NK-92 (cell line): ENCODE results near the gene LIPT2.

Experiments used
- DNase-seq: peaks from one replicate; lab custom pipeline; 2025; ENCODE audit not compliant: unreplicated experiment; lab: John Stamatoyannopoulos, UW

Gene LIPT2

DNA sequence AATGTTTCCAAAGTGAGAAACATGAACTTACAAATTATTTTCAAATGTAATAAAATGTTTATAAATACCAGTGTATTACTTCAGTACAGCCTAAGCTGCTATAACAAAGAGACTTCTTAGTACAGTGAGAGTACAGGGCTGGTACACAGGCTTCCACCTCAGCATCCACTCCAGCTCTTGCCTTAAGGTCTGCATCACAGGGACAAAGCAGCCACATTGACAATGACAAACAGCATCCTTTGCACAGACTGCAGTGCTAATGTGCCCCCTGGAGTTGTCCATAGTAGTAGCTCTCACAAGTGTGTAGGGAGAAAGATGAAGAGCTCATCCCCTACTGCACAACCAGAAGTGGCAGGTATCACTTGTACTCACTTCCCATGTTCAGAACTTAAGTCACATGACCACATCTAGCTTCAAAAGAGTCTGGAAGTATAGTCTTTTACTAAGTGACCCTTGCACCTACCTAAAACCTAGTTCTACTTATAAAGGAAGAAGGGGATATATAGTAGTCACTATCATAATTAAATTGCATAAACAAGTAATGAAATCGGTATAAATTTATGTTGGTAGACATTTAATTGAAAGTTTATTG, 10.7 kb upstream of the LIPT2 start:
- no peak for DNase-seq

- DNase-seq, result no peak
Observed at GRCh38 chr11:74494916-74495315, 1.4 kb upstream of the LIPT2 start.

GRCh38 chr11:74493791-74494630, 487 bp upstream of the LIPT2 start:
- DNase-seq, result no peak

DNA sequence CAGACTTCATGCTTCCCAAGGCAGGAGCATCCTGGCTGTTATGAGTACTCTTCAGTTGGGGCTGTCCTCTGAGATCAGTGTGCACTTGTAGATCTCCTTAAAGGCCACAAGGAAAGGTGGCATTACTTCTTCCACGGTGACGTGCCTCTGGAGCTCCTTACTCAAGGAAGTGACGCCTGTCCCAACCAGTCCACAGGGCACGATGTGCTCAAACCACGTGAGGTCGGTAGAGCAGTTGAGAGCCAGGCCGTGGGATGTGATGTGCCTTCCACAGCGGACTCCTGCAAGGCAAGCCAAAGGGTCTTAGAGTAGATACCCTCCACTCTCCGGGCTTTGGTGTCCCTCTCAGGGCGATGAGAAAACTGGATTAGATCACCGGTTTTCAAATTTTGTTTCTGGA, 1.4 kb downstream of the LIPT2 start:
- DNase-seq, result no peak

DNA sequence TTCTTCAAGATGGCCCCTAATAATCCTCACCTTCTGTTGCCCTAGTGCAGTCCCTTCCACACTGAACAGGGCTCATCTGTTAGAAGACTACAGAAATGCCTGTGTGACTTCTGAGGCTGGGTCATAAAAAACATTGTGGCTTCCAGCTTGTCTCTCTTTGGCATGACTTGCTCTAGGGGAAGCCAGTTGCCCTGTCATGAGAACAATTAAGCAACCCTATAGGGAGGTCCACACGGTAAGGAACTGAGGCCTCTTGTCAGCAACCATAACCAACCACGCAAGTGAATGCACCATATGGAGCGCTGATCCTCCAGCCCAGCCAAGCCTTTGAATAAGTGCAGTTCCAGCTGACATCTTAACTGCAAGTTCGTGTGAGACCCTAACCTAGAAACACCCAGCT, 2.6 kb downstream of the LIPT2 start:
- DNase-seq, result no peak

- no peak for DNase-seq
Observed at GRCh38 chr11:74487875-74488274, 5.6 kb downstream of the LIPT2 start.

GRCh38 chr11:74485868-74486267, 7.7 kb downstream of the LIPT2 start:
- DNase-seq, result no peak

DNA sequence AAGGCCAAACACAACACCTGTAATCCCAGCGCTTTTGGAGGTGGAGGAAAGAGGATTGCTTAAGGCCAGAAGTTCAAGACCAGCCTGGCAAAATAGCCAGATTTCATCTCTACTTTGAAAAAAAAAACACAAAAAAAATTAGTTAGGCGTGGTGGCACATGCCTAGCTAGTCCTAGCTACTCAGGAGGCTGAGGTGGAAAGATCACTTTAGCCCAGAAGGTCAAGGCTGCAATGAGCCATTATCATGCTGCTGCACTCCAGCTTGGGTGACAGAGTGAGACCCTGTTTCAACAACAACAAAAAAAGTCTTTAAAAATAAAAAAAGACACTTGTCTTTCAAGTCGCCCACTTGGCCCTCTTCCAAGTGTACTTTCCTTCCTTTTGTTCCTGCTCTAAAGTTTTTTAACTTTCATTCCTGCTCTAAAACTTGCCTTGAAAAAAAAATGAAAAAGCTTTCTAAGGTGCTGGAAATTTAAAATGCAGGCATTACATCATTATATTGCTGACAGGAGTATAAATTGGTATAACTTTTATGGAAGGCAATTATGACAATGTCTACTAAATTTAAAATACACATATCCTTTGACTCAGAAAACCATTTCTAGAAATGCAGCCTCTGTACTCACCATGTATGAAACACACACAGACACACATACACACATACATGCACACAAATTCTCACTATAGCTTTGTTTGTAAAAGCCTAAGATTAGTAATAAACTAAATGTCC, 12.7 kb downstream of the LIPT2 start:
- DNase-seq, result no peak

DNA sequence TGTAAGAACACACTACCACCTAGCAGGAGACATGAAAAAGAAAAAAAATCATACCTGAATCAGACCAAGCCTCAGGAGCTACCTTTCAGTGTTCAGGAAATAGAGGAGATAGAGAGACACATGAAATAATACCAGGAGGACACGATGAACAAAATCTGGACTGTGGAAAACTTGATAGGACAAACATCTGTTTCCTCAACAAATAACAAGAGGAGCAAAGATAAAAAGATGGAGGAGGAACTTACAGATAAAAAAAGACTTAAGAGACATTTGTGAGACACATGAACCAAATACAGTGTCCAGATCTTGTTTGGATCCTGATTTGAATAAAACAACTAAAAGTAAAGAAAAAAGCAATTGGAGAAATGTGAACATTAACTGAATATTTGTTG, 13.8 kb downstream of the LIPT2 start:
- DNase-seq, result no peak

DNA sequence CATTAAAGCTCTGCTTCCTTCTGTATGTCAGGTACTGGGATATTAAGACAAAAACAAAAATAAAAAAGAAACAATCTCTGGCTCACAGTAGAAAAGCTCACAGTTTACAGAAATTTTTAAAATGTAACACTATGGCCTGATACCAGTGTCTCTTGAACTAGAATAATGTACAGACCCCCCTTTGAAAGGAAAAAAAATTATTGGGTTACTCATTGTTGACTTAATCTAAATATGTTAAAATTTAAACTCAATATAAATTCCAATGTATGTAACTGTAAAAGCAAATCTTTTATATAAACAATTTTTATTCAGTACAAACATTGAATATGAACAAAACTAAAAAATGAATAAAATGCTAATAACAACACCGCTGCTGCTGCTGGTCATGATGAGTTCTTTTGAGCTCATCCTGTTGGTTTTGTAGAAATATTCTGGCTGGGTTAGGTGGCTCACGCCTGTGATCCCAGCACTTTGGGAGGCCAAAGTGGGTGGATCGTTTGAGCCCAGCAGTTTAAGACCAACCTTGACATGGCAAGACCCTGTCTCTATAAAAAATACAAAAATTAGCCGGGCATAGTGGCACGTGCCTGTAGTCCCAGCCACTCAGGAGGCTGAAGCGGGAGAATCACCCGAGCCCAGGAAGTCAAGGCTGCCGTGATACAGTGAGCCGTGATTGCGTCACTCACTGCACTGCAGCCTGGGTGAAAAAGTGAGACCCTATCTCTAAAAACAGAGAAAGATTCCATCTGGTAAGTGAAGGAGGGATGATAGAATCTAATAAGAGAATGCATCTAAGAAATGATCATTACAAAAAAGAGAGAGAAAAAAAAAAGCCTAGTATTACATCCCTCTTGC, 14.4 kb downstream of the LIPT2 start:
- DNase-seq, result no peak

GRCh38 chr11:74476536-74476935, 17.0 kb downstream of the LIPT2 start:
- no peak for DNase-seq

- no peak for DNase-seq
Observed at GRCh38 chr11:74474316-74474715, 19.2 kb downstream of the LIPT2 start.

- DNase-seq, result no peak
Observed at GRCh38 chr11:74473382-74474173, 19.9 kb downstream of the LIPT2 start.

DNA sequence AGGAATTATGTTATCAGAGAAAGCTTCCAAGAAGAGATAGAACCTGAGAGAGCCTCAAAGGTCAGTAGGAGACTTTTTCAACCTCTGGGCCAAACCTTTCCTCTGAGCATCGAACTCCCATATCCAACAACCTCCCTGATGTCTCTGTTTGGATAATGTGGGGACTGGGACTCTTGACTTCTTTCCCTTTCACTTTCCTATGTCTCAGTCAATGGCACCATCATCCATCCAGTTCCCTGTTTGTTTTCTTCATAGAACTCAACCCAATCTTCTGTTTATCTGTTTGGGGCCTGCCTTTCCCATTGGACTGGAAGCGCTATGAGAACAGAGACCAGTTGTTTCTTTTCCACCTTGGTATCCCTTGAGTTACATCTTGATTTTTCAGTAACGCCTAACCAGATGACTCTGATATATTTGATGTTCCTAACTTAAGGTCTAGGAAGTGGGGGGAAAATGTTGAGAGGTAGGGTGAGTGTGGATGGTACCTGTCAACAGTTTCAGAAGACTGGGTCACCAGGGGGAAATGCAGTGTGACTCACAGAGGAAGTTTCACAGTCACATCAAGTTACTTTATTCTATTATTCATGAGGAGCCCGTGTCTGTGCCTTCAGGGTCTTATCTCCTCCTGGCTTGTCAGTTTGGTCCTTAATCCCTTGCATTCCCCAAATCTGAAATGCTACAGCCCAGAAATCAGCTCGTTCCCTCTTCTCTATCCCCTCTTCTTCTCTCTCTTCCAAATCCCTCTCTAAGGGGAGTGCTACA, 21.7 kb downstream of the LIPT2 start:
- no peak for DNase-seq

DNA sequence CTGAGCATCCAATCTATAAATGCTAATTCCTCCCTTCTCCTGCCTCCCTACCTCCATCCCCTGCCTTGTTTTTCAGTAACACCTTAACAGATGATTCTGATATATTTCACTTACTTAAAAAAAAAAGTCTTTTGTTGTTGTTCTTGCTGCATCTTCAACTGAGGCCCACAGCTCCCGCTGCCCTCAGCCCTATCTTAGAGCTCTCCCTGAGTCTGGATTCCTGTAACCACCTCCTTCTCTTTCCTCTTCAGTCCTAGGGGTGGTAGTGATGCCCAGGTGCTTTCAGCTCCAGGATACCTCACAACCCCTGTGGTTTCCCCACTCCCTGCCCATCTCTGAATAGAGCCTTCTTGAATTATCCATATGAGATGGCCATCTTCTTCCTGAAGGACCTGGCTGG, 22.5 kb downstream of the LIPT2 start:
- DNase-seq, result no peak

DNA sequence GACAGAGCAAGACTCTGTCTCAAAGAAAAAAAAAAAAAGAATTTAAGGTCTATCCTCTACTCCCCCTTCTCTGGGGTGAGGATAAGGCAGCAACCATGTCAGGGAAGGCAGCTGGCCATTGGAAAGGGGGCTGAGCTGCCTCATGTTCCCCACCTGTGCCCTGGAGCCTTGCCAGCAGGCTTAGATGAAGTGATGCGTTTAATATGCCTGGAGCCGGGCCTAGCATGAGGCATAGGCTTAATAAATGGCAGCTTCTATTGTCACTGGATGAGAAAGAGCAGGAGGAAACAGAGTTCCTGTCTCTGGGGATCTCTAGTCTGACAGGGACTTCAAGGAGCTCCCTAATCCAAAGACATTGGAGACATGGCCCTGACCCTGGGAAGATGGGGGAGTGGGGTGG, 23.0 kb downstream of the LIPT2 start:
- DNase-seq, result no peak

DNA sequence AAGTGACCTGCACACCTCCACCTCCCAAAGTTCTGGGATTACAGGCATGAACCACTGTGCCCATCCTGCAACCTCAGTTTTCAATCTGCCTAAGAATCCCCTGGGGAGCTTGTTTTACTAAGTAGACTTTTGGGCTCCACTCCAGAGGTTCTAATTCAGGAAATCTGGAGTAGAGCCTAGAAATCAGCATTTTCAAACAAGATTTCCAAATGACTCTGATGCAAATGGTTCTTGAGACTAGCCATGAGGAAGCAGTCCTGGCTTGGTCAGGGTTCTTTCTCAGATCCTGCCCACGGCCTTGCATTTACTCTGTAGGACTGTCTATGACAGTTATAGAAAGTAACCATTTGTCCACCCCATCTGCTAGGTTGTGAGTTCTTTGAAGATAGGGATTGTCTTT, 24.6 kb downstream of the LIPT2 start:
- no peak for DNase-seq

- no peak for DNase-seq
Observed at GRCh38 chr11:74468521-74468920, 25.0 kb downstream of the LIPT2 start.

GRCh38 chr11:74468058-74468457, 25.5 kb downstream of the LIPT2 start:
- no peak for DNase-seq
